H1 (cell line): ENCODE results near the gene ADRB2. TPM values are rescaled to one million over a fixed set of nuclear protein-coding genes. Genes with fewer than 3 reads are reported as not detected.

Experiments used
- CTCF ChIA-PET: fragments of 300-600 bp; sonication (Branson Sonifier 250); formaldehyde crosslinking; loops from one replicate; lab custom pipeline; 2021; ENCODE audit not compliant: partially characterized antibody; lab: Charles Lee
- POLR2A ChIA-PET: fragments of 300-600 bp; sonication (Branson Sonifier 250); formaldehyde crosslinking; loops from one replicate; lab custom pipeline; 2021; ENCODE audit warnings: inconsistent platforms; ENCODE audit not compliant: partially characterized antibody; lab: Charles Lee
- DNase-seq, 2 experiments: peaks; one replicate each; pipeline versions ENCODE4 v3.0.0 to v3.0.0-alpha.2; 2010 to 2022; ENCODE audit warnings: low spot score in 2 of 2, low read depth in 1 of 2, mixed read lengths in 1 of 2
- FAIRE-seq: peaks from 2 replicates; lab custom pipeline; 2011; peaks lifted over from hg19 to GRCh38; lab: Jason Lieb, UNC
- H2AFZ ChIP-seq: 2 replicates; pipeline ENCODE4 v1.8.1; 2012; ENCODE audit warnings: low read length, inconsistent platforms
- H2AK5ac ChIP-seq: 2 replicates; pipeline ENCODE4 v1.6.1; 2013; ENCODE audit warnings: low read depth, low read length
- H2BK120ac ChIP-seq: replicated peaks from 2 replicates; pipeline ENCODE3; 2013; ENCODE audit warnings: low read depth, low read length, inconsistent platforms
- H2BK12ac ChIP-seq: 2 replicates; pipeline ENCODE4 v1.6.1; 2013; ENCODE audit warnings: low read depth, low read length
- H2BK15ac ChIP-seq: 2 replicates; pipeline ENCODE4 v1.6.1; 2013; ENCODE audit warnings: low read length
- H2BK20ac ChIP-seq: 2 replicates; pipeline ENCODE4 v1.6.1; 2013; ENCODE audit warnings: low read length
- H2BK5ac ChIP-seq: 2 replicates; pipeline ENCODE4 v1.6.1; 2013; ENCODE audit warnings: low read depth, low read length
- H3K14ac ChIP-seq: 2 replicates; pipeline ENCODE4 v1.6.1; 2013; ENCODE audit warnings: inconsistent platforms; ENCODE audit not compliant: insufficient read length
- H3K18ac ChIP-seq: 2 replicates; pipeline ENCODE4 v1.6.1; 2013; ENCODE audit warnings: low read length; ENCODE audit errors: extremely low read depth
- H3K23ac ChIP-seq: 2 replicates; pipeline ENCODE4 v1.6.1; 2013; ENCODE audit warnings: inconsistent platforms; ENCODE audit not compliant: insufficient read length
- H3K23me2 ChIP-seq: 2 replicates; pipeline ENCODE4 v1.6.1; 2013; ENCODE audit warnings: low read depth, low read length
- H3K27ac ChIP-seq: 2 replicates; pipeline ENCODE4 v1.6.1; 2011; ENCODE audit warnings: low read depth, low read length, inconsistent platforms
- H3K27me3 ChIP-seq, 4 experiments: replicated peaks in 1 of 4; 1 replicate in 1 of 4; 2 replicates in 3 of 4; pipeline versions ENCODE4 v1.6.1 to v1.8.1; 2011 to 2013; ENCODE audit warnings: low read length in 3 of 4, mild to moderate bottlenecking in 3 of 4, inconsistent platforms in 2 of 4, mixed read lengths in 2 of 4, moderate library complexity in 1 of 4; ENCODE audit not compliant: control insufficient read depth in 3 of 4, insufficient read depth in 3 of 4; ENCODE audit errors: extremely low read depth in 1 of 4
- H3K36me3 ChIP-seq, 4 experiments: 2 replicates each; pipeline versions ENCODE4 v1.6.1 to v1.8.1; 2011 to 2013; ENCODE audit warnings: mild to moderate bottlenecking in 4 of 4, low read length in 3 of 4, moderate library complexity in 2 of 4, control low read depth in 1 of 4, inconsistent platforms in 1 of 4; ENCODE audit not compliant: insufficient read depth in 4 of 4, control insufficient read depth in 2 of 4
- H3K4ac ChIP-seq: replicated peaks from 2 replicates; pipeline ENCODE3; 2013; ENCODE audit warnings: low read length, low read depth, mixed read lengths, inconsistent platforms; ENCODE audit not compliant: insufficient read length
- H3K4me1 ChIP-seq, 4 experiments: replicated peaks in 1 of 4; 1 replicate in 1 of 4; 2 replicates in 3 of 4; pipeline versions ENCODE4 v1.6.1 to v1.8.1; 2011 to 2013; ENCODE audit warnings: low read length in 3 of 4, inconsistent platforms in 2 of 4, mixed read lengths in 1 of 4; ENCODE audit not compliant: insufficient read depth in 4 of 4, control insufficient read depth in 3 of 4
- H3K4me2 ChIP-seq, 2 experiments: 2 replicates each; pipeline versions ENCODE4 v1.6.1 to v1.8.1; 2011 to 2013; ENCODE audit warnings: low read depth in 2 of 2, low read length in 2 of 2, control low read depth in 1 of 2, inconsistent platforms in 1 of 2, mild to moderate bottlenecking in 1 of 2; ENCODE audit not compliant: insufficient read depth in 1 of 2
- H3K4me3 ChIP-seq, 4 experiments: fragments of 200-600, 300-600 bp in 1 of 4; sonication (generic), shearing (Covaris generic), sonication (Bioruptor Twin) in 1 of 4; 2 replicates each; pipeline versions ENCODE4 v1.5.1 to v1.8.1; 2011 to 2016; ENCODE audit warnings: low read length in 4 of 4, low read depth in 3 of 4, control low read depth in 2 of 4, inconsistent platforms in 2 of 4, mild to moderate bottlenecking in 2 of 4, mixed read lengths in 1 of 4, moderate library complexity in 1 of 4; ENCODE audit not compliant: insufficient read depth in 2 of 4; ENCODE audit errors: extremely low read depth in 1 of 4
- H3K56ac ChIP-seq: replicated peaks from 2 replicates; pipeline ENCODE3; 2013; ENCODE audit warnings: low read depth, mild to moderate bottlenecking, mixed read lengths, low read length, inconsistent platforms; ENCODE audit not compliant: insufficient read length
- H3K79me1 ChIP-seq: 2 replicates; pipeline ENCODE4 v1.6.1; 2013; ENCODE audit warnings: low read depth, low read length, control low read depth
- H3K79me2 ChIP-seq, 2 experiments: 2 replicates each; pipeline versions ENCODE4 v1.6.1 to v1.8.1; 2012 to 2013; ENCODE audit warnings: low read length in 2 of 2, mild to moderate bottlenecking in 2 of 2, inconsistent platforms in 1 of 2; ENCODE audit not compliant: insufficient read depth in 2 of 2, control insufficient read depth in 1 of 2
- H3K9ac ChIP-seq, 4 experiments: replicated peaks in 1 of 4; 1 replicate in 1 of 4; 2 replicates in 3 of 4; pipeline versions ENCODE4 v1.6.1 to v1.8.1; 2011 to 2013; ENCODE audit warnings: low read depth in 3 of 4, low read length in 3 of 4, control low read depth in 2 of 4, mild to moderate bottlenecking in 2 of 4, moderate library complexity in 2 of 4, inconsistent platforms in 1 of 4; ENCODE audit errors: extremely low read depth in 1 of 4
- H3K9me3 ChIP-seq, 2 experiments: 2 replicates each; pipeline versions ENCODE4 v1.6.1 to v1.8.1; 2012 to 2013; ENCODE audit warnings: mild to moderate bottlenecking in 2 of 2, moderate library complexity in 2 of 2, control low read depth in 1 of 2, inconsistent platforms in 1 of 2, low read depth in 1 of 2, low read length in 1 of 2, mixed read lengths in 1 of 2; ENCODE audit not compliant: insufficient read depth in 2 of 2
- H4K20me1 ChIP-seq, 2 experiments: replicated peaks in 1 of 2; 2 replicates each; pipeline versions ENCODE3 to v1.8.1; 2011 to 2013; ENCODE audit warnings: inconsistent platforms in 2 of 2, low read length in 2 of 2, mild to moderate bottlenecking in 1 of 2; ENCODE audit not compliant: insufficient read depth in 2 of 2, control insufficient read depth in 1 of 2
- H4K5ac ChIP-seq: 2 replicates; pipeline ENCODE4 v1.6.1; 2013; ENCODE audit warnings: low read length, low read depth, mixed read lengths, inconsistent platforms; ENCODE audit not compliant: insufficient read length
- H4K8ac ChIP-seq: 2 replicates; pipeline ENCODE4 v1.8.0; 2013; ENCODE audit warnings: mild to moderate bottlenecking, moderate library complexity, low read length, inconsistent platforms; ENCODE audit not compliant: insufficient read depth; ENCODE audit errors: extremely low read depth
- H4K91ac ChIP-seq: replicated peaks from 2 replicates; pipeline ENCODE3; 2013; ENCODE audit warnings: low read length, mixed read lengths, inconsistent platforms; ENCODE audit not compliant: insufficient read length
- BACH1 ChIP-seq: IDR thresholded peaks from 2 replicates; pipeline ENCODE4 v1.6.1; 2012; ENCODE audit warnings: low read length, improper control_type of control experiment
- BCL11A ChIP-seq, 2 experiments: IDR thresholded peaks; one replicate each; pipeline ENCODE4 v1.6.1; 2011; ENCODE audit warnings: low read depth in 2 of 2, low read length in 2 of 2, mild to moderate bottlenecking in 2 of 2
- CTBP2 ChIP-seq: IDR thresholded peaks from 2 replicates; pipeline ENCODE4 v1.7.0; 2011; ENCODE audit warnings: borderline replicate concordance, mild to moderate bottlenecking, moderate library complexity, mixed read lengths, low read length; ENCODE audit not compliant: insufficient read depth, insufficient read length
- CTCF ChIP-seq, 3 experiments: IDR thresholded peaks; 1 replicate in 2 of 3; 2 replicates in 1 of 3; pipeline versions ENCODE4 v1.5.1 to v1.6.1; 2011; ENCODE audit warnings: low read length in 3 of 3, mild to moderate bottlenecking in 3 of 3, inconsistent platforms in 2 of 3, low read depth in 1 of 3, moderate library complexity in 1 of 3; ENCODE audit not compliant: insufficient read depth in 1 of 3; ENCODE audit errors: control extremely low read depth in 1 of 3
- JUND ChIP-seq: IDR thresholded peaks from 2 replicates; pipeline ENCODE4 v1.6.1; 2011; ENCODE audit warnings: mild to moderate bottlenecking, improper control_type of control experiment, low read length
- KDM5A ChIP-seq: fragments of 200-600 bp; IDR thresholded peaks from 2 replicates; pipeline ENCODE4 v1.7.1; 2012; ENCODE audit warnings: mild to moderate bottlenecking, low read length, inconsistent platforms, mixed read lengths
- MAFK ChIP-seq: IDR thresholded peaks from 2 replicates; pipeline ENCODE4 v1.6.1; 2012; ENCODE audit warnings: low read depth, mild to moderate bottlenecking, improper control_type of control experiment, low read length
- POLR2A ChIP-seq, 2 experiments: IDR thresholded peaks; 1 replicate in 1 of 2; 2 replicates in 1 of 2; pipeline ENCODE4 v1.6.1; 2011; ENCODE audit warnings: low read depth in 2 of 2, low read length in 2 of 2, mild to moderate bottlenecking in 2 of 2; ENCODE audit errors: control extremely low read depth in 1 of 2
- POLR2AphosphoS5 ChIP-seq: IDR thresholded peaks from 2 replicates; pipeline ENCODE4 v1.6.1; 2011; ENCODE audit warnings: low read depth, low read length
- POU5F1 ChIP-seq: IDR thresholded peaks from 2 replicates; pipeline ENCODE4 v1.6.1; 2011; ENCODE audit warnings: low read depth, mild to moderate bottlenecking, low read length, moderate library complexity
- RFX5 ChIP-seq: IDR thresholded peaks from 2 replicates; pipeline ENCODE4 v1.6.1; 2011; ENCODE audit warnings: low read depth, low read length, improper control_type of control experiment, borderline replicate concordance
- SIRT6 ChIP-seq: IDR thresholded peaks from one replicate; pipeline ENCODE4 v1.7.1; 2012; ENCODE audit warnings: low read length, inconsistent platforms
- SIX5 ChIP-seq: IDR thresholded peaks from 2 replicates; pipeline ENCODE4 v1.6.1; 2011; ENCODE audit warnings: mild to moderate bottlenecking, low read depth, low read length
- SP1 ChIP-seq: IDR thresholded peaks from 2 replicates; pipeline ENCODE4 v1.6.1; 2011; ENCODE audit warnings: low read depth, low read length
- WGBS, 2 experiments: shearing (Covaris generic) in 1 of 2; methylation state at CpG; one replicate each; pipeline versions ENCODE4 v1.1.6 to v1.1.7; 2013 to 2015; ENCODE audit warnings: low lambda C conversion rate in 2 of 2, mixed read lengths in 2 of 2, inconsistent platforms in 1 of 2, low coverage in 1 of 2, missing lambda C conversion rate in 1 of 2; ENCODE audit not compliant: insufficient replicate concordance in 2 of 2, insufficient coverage in 1 of 2, insufficient read length in 1 of 2; ENCODE audit errors: extremely low coverage in 1 of 2, missing lambda C conversion rate in 1 of 2; 5-methylcytosine and 5-hydroxymethylcytosine counted together
- polyA plus RNA-seq, 7 experiments: library from polyadenylated mRNA; depleted of rRNA in 3 of 7; stranded (reverse) in 5 of 7; unstranded in 2 of 7; fragments of >200 nt in 5 of 7; fragments of 200-250 nt in 2 of 7; gene quantifications; 1 replicate in 5 of 7; 2 replicates in 1 of 7; 4 replicates in 1 of 7; pipeline versions ENCODE4 v1.2.1 to v1.2.3, GENCODE V29; 2011 to 2013; ENCODE audit warnings: missing spikeins in 2 of 7, mixed read lengths in 2 of 7
- total RNA-seq: library from RNA; stranded (reverse); fragmentation: NEBNext Ultra II Directional; extraction: Animal tissue kit (Norgen Biotek cat#: 25700); gene quantifications from 2 replicates; pipeline ENCODE4 v1.2.1, GENCODE V29; 2021

Gene ADRB2
- total and polyA plus RNA-seq, 2 of the 8 experiments (the other 6 are each of a cell fraction or from before 2014, with no cell fraction given): 0.65 to 0.77 TPM

- no peak overlapping the region for H4K5ac ChIP-seq
- H3K36me3 ChIP-seq: no peaks in the 10 kb centered on the region
- H3K4ac ChIP-seq: no peak overlapping the region
- H3K27me3 ChIP-seq: no peaks in the 10 kb centered on the region
- no peak overlapping the region for H2BK15ac ChIP-seq
- no peaks in the 10 kb centered on the region for H3K79me1 ChIP-seq
- no peak overlapping the region for H2BK12ac ChIP-seq
- no peak overlapping the region for H2BK120ac ChIP-seq
- no peak overlapping the region for H3K23ac ChIP-seq
- no peak overlapping the region for H4K8ac ChIP-seq
- H3K9ac ChIP-seq: no peak overlapping the region
- no peak overlapping the region for H3K4me3 ChIP-seq
- no peak overlapping the region for H3K4me2 ChIP-seq
- H3K9me3 ChIP-seq: no peaks in the 10 kb centered on the region
- FAIRE-seq: no peak
- no peaks in the 10 kb centered on the region for H3K4me1 ChIP-seq
- ChIA-PET CTCF (interaction anchor here (1.1 to 1.5 kb wide), 2 partner anchors 83 to 219 kb away, joined by 4 to 5 read pairs; no protein-coding TSS in a partner anchor), POLR2A (no interaction called here)
- H3K56ac ChIP-seq: no peak overlapping the region
- 83% methylated on average over 1 of the region's 1 CpG; no CpG with 5 or more reads in 1 of the 2 experiments for WGBS, 2 experiments
- DNase-seq: no peak
- 0 out of 2 replicates have a peak overlapping the region, but pooled peaks have one; percentile 66 for H2AFZ ChIP-seq
- H2AK5ac ChIP-seq: no peak overlapping the region
- H4K20me1 ChIP-seq: no peaks in the 10 kb centered on the region
- H3K79me2 ChIP-seq: no peaks in the 10 kb centered on the region
- H3K23me2 ChIP-seq: no peaks in the 10 kb centered on the region; the same call in 1 of the 2 replicates
- H3K14ac ChIP-seq: no peak overlapping the region
- no peak overlapping the region for H3K18ac ChIP-seq
- no peak overlapping the region for H2BK5ac ChIP-seq
- no peak overlapping the region for H2BK20ac ChIP-seq
- H4K91ac ChIP-seq: no peak overlapping the region
- H3K27ac ChIP-seq: no peak overlapping the region
- no peak for TF ChIP-seq SP1
- no peak for TF ChIP-seq CTBP2
- TF ChIP-seq KDM5A: no peak
- no peak for TF ChIP-seq CTCF (IDR thresholded peaks at IDR 0.05; ENCODE audit: control extremely low read depth in 1 of 3, insufficient read depth in 1 of 3, low read depth in 1 of 3, low read length in 3 of 3)
- no peak for TF ChIP-seq SIRT6
- no peak for TF ChIP-seq MAFK
- TF ChIP-seq RFX5: no peak
- TF ChIP-seq POLR2A (IDR thresholded peaks at IDR 0.05; ENCODE audit: control extremely low read depth in 1 of 2, low read depth in 2 of 2, low read length in 2 of 2): no peak
- no peak for TF ChIP-seq BACH1
- TF ChIP-seq BCL11A (IDR thresholded peaks at IDR 0.05; ENCODE audit: low read depth in 2 of 2, low read length in 2 of 2): no peak
- TF ChIP-seq POU5F1: no peak
- no peak for TF ChIP-seq JUND
- no peak for TF ChIP-seq SIX5
- TF ChIP-seq POLR2AphosphoS5: no peak
Observed at GRCh38 chr5:148816357-148816756, 10.1 kb upstream of the ADRB2 start.
